HG03432 (cell line): Measurements from ENCODE around the gene ROBO1.

Source experiments
- ATAC-seq: cut with Tn5 transposase; IDR thresholded peaks from one replicate; pipeline ENCODE4 v1.9.1; 2021; ENCODE audit warnings: mild to moderate bottlenecking, moderate library complexity; ENCODE audit not compliant: unreplicated experiment

Gene ROBO1

DNA sequence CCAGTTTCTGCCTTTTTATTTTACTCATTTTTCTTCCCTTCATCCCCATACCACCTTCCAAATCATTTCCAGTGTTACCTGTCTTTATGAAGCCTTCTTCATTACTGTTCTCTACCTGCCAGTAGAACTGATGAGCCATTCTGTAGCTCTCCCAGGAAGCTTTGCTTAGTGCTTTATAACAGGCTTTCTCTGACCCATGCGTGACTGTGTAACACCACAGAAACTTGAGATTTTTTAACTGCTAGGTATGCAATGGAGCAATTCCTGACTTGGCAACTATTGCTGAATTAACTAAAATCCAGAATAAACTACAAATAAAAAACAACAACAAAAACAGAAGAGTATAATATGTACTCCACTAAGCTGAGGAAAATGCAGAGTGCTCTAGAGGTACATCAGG is 289.2 kb downstream of the ROBO1 start:
- no peak for ATAC-seq

DNA sequence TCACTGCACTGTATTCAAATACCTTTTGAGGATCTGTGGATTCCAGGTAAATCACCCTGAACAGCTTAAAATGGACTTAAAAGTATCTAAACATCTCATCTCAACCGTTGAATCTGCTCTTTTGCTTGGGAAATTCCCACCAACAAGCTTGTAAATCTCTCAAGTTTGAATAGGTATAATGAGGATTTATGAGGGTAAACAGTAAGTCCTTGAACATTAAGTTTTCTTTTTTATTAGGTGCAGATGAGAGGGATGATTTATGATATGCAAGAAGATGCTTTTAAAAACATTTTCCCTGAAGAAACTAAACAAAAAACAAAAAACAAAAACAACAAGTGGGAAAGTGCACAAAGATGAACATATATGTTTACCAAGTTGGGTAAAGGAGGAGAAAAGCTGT is 290.6 kb downstream of the ROBO1 start:
- ATAC-seq: no peak

DNA sequence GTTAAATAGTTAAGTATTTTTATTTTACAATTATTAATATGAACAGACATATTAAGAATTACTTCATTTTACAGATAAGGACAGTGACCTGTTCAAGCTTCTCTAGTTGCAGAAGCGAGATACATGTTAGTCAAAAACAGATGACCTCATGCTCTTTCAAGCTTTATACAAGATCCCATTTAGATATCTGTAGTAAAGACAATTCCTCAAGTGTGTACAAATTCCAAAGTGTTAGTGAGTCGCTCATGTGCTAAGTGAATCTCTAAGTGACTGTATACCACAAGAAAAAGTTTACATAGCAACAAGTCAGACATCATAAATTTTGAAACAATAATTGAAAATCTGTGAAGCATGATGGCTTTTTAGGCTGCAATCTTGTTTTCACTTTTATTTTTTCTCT is 293.8 kb downstream of the ROBO1 start:
- no peak for ATAC-seq

DNA sequence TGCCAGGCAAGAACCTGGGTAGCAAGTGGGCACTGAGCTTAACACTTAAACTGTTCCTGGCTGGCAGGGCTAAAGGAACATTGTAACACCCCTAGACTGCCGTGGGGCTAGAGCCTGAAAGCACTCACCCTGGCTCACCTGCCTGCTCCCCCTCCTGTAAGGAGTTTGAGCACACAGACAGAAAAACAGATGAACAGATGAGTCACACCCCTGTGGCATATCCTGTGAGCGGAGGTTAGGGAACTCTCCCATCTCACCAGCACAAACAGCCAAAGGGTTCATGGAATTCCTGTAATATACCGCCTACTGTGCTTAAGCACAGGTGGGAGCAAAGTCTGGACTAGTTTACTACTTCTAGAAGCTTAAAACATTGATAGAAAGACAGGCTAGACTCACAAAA is 300.1 kb downstream of the ROBO1 start:
- no peak for ATAC-seq

DNA sequence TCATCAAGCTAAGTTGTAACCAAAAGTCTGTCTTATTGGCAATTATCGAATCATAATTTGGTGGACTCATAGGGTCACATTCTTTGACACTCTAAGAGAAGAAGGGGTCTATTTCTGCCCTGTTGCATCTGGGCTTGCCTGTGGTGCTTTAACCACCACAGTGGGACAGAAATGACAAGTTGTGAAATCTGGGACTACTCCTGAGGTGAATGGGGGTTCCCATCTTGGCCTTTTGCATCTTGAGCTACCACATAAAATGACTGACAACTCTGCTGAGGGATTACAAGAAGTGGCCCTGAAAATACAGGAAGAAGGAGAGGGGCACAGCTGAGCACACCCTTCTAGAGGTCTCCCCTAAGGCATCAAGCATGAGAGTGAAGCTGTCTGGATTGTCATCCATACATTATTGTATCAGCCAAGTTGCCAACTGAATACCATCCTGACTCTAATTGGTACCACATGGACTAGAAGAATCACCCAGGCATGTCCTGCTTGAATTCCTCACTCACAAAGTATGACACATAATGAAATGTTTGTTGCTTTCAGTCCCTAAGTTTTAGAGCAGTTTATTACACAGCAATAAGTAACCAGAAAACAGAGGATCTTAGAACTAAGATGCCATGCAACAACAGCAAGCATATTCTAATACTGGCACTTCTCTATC is 306.5 kb downstream of the ROBO1 start:
- ATAC-seq: peak; percentile 67

DNA sequence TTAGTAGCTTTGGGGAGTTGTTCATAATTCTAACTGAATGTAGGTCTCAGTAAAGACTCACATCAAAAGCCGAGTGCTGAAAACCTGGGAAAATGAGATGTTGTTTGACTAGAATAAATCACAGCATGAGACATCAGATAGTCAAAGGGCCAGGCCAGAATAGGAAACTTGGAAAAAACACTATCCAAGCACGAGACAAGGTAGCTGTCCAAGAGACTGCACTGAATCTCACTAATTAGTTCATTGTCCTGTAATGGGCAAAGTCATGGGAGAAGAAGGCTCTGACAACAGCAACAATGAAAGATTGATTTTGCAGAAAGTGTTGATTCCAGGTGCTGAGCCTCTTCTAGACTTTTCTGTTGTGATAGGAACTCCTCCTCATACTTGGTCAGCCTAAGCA is 314.2 kb downstream of the ROBO1 start:
- ATAC-seq: no peak

DNA sequence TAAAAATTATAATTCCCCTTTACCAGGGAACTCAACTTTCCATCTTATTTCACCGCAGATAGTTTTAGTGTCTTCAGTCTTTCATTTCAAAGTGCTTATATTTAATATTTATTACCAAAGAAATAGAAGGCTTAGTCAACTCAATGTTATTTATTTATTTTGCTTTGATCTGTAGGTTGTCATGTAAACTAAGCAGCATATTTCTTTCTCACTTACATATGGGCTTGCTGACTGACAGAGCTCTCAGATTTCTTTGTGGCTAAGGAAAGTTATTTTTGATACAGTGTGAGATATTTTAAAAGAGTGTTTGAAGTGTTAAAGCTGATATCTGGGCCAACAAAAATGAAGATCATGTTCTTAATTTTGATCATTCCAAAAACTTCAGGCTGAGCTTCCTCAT is 331.4 kb downstream of the ROBO1 start:
- ATAC-seq: no peak

GRCh38 chr3:79427081-79427480 is 340.7 kb downstream of the ROBO1 start:
- ATAC-seq: no peak

DNA sequence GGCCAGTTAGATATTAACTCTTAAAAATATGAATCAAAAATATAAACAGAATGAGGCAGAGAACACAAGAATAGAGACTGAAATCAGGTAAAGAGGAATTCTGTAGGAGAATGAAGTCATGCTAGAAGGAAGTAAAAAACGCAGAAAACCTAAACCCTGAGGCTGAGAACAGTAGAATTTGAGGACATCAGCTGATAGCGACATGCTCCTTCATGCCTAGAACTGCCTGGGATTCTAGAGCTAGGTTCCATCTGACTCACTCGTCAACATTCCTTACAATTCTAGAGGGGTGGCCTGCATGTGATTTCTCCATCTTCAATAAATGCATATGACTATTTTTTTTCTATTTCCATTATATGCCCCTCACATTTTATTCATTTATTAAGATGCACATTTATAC is 343.0 kb downstream of the ROBO1 start:
- ATAC-seq: no peak

DNA sequence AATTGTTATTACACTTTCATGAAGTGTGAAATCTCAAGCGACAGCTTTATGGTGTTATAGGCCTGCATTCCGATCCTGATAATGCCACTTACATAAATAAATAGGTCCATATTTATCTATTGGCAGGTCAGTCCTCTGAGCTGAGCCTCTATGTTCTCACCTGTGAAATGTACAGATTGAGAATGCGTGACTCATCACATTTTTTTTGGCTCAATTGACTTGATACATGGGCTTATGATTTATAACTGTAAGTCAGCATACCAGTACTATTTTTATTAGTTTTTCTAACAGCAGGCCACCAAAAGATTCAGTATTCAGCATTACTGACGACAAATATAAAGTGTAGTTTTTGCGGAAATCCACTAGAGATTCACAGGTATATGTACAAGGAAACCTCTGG is 344.4 kb downstream of the ROBO1 start:
- ATAC-seq: no peak

- no peak for ATAC-seq
Measured at GRCh38 chr3:79421273-79421672, 346.5 kb downstream of the ROBO1 start.

DNA sequence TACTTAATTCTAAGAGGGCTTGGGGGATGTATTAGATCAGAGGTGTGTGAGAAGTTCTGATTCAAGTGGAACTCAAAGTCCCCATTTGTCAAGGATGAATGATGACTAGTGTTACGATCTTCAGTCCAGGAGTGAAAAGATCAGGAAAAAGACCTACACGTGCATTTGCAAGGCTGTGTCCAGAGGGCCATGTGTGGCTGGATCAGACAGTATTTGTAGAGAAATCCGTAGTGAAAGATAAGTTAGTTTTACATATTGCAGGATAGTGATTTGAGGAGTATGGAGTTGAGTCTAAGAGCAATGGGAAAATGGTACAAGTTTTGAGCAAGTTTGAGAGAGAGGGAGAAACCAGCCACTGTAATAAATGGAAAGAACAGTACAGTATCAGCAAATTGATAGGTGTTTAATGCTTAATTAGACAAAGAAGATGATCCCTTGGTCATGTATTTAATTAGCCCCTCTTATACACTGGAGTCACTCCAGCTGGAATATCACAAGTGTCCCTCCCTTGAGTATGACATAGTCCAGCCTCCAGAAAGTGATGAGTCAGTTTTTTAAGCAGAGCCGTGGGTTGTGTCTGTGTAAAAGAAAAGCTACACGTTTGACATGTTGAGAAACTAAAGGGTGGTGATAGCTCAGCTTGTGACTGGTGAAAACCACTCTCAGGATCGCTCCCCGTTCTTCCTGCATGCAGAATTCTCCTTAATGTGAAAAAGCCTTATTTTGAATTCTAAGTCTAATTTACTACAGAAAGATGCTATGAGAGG is 348.8 kb downstream of the ROBO1 start:
- ATAC-seq: no peak

DNA sequence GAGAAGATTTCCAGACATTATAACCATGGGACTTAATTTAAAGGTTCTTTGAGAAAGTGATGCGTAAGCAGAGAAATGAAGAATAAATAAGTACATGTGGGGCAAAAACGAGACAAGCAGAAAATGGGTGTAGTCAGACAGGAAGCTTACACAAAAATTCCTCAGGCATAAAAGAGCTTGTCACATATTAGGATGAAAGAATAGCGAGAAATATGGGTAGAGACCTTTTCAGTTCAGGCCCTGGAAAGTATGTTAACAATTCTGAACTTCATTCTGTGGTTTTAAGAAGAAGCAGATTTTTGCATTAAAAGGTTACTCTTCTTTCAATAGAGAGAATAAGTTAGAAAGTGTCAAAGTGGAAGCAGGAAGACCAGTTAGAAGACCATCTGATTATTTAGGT is 352.4 kb downstream of the ROBO1 start:
- ATAC-seq: no peak

DNA sequence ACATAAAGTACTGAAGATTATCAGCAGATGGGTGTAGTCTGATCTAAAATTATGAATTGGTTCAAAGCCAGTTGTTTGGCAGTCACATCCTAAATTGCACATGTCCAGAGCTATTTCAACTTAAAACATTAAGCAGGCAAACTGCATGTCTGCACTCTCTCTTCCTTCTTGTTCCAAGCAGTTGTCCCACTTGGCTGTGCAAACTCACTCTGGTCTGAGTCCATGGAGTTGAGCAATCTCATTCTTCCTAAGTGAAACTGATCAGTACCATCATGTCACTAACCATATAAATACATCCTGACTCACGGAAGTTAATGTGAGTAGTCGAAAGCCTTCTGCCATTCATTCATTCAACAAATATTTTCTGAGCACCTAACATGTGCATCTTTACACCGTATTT is 353.0 kb downstream of the ROBO1 start:
- no peak for ATAC-seq

DNA sequence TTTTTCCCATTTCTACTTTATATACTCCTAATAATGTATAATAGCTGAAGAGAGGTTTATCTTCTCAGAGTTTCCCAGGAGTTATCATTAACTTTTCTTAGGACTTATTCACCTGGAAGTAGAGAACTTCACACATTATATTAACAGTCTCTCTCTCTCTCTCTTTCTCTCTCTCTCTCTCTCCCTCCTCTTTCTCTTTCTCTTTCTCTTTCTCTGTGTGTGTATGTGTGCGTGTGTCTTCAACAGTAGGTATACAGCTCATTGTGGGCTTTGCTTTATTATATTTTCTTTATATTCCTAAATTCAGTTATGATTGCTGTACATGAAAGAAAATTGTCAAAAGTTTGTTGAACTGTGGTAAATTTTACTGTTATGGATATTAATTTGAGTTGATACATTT is 353.8 kb downstream of the ROBO1 start:
- peak; percentile 44 for ATAC-seq

GRCh38 chr3:79412537-79412936 is 355.3 kb downstream of the ROBO1 start:
- ATAC-seq: no peak

DNA sequence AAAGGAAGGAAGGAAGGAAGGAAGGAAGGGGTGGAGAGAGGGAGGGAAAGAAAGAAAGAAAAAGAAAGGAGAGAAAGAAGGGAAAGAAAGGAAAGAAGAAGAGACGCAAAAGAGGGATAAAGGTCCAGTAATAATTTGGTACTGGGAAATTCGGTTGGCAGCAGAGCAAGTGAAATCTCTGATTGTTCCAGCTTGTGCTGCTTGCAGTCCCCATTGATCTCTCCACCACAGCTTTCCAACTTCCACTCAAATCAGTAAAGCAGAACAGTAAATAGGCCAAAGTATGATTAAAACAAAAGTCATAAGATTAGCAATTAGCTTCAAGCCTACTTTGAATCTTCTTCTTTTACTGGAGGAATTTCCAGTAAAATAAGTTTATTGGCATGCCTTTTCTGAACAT is 357.2 kb downstream of the ROBO1 start:
- no peak for ATAC-seq

DNA sequence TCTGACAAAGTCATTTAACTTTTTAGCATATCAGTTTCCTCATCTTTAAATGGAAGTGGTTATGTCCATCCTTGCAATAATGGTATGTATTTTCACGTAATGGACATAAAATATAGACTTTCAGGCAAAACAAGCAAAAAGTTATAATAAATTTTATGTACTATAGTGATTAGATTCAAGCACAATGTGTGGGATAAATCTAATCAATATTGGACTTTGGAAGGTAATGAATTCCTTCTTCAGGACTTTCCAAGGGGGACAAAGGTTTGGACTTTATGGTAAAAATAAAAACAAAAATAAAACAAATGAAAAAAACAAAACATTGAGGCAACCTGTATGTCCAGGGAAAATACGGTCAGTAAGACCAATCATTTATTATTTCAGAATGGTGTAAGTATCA is 357.7 kb downstream of the ROBO1 start:
- no peak for ATAC-seq

- ATAC-seq: no peak
Measured at GRCh38 chr3:79406175-79406574, 361.6 kb downstream of the ROBO1 start.

GRCh38 chr3:79405183-79405582 is 362.6 kb downstream of the ROBO1 start:
- ATAC-seq: no peak

DNA sequence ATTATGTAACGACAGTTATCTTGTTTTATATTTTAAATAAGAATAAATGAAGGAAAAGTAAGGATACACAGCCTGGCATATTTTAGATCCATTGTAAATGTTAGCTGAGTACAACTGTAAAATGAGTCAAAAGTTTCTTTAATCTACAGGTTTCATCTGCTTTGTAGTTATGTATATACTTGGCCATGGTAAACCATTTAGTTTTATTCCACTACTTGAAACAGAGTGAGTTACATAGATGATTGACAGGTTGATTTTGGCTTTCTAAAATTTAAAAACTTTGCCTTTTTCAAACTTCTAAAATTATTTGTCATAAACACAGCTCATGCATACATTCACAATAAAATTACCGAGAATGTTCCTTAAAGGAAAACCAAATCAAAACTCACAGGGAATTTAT is 371.2 kb downstream of the ROBO1 start:
- no peak for ATAC-seq

- ATAC-seq: no peak
Measured at GRCh38 chr3:79392479-79392878, 375.3 kb downstream of the ROBO1 start.

GRCh38 chr3:79390352-79390751 is 377.4 kb downstream of the ROBO1 start:
- no peak for ATAC-seq
